GM18951 (cell line): ENCODE measurements around the gene ABCC12.

Source experiments
- POLR2A ChIP-seq: IDR thresholded peaks from 4 replicates; pipeline ENCODE4 v1.6.1; 2011; ENCODE audit warnings: mild to moderate bottlenecking; ENCODE audit not compliant: insufficient read length, insufficient read depth; ENCODE audit errors: extremely low read depth
- in situ Hi-C: fragments of 300-500 bp; cut with MboI; formaldehyde crosslinking; loops from one replicate; pipeline ENCODE4 v1.12.0; 2022; ENCODE audit warnings: low sequenced_read_pairs, mixed read lengths, inconsistent platforms; ENCODE audit not compliant: unreplicated experiment

The ABCC12 gene

DNA sequence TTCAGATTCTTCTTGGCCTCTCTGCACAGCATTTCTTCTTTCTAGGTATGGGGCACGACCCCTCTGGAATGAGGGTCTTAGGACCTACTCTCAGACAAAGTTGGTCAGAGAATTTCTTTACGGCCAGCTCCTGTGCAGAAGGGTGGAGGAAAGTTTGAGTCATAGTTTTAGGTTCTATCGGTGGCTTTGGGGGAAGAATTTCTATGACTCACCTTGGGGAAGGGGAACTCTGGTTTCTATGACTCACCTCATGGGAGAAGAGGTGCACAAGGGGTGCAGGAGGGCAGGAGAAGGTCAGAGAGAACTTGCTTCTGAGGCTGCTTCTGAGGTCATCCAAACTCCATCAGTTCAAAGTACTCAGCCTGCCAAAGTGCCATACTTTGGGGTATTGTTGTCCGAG is 2.5 kb upstream of the ABCC12 start:
- TF ChIP-seq POLR2A: no peak
- in situ Hi-C loops: no loop called here

DNA sequence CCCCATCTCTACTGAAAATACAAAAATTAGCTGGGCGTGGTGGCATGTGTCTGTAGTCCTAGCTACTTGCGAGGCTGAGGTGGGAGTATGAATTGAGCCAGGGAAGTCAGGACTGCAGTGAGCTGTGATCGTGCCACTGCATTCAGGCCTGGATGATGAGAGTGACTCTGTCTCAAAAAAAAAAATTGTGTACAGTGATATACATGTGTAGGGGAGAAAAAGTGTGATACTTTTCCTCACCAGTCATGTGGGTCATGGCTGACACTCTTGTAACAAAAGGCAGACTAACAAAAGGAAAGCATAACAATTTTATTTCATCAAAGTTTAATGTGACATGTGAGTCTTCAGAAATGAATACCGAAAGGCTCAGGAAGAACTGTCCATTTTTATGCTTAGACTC is 2.0 kb upstream of the ABCC12 start:
- no peak for TF ChIP-seq POLR2A
- in situ Hi-C loops: no loop called here

DNA sequence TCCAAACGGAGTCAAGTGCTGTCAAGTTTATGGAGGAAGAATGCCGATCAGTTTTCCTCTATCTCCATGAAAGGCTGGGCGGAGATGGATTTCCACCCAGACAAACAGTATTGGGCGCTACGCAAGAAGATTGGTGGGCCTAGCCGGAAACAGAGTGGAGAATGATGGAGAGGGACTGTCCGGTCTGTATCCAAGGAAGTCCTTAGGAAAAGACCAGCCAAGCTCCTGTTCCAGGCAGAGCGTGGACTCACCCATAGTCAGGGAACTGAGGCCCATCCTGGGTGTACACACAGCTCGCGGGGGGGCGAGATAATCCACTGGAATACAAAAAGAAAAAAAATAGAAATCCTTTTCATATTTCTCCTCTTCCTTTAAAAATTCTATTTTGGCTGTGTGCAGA is 1.5 kb upstream of the ABCC12 start:
- no peak for TF ChIP-seq POLR2A
- in situ Hi-C loops: no loop called here

DNA sequence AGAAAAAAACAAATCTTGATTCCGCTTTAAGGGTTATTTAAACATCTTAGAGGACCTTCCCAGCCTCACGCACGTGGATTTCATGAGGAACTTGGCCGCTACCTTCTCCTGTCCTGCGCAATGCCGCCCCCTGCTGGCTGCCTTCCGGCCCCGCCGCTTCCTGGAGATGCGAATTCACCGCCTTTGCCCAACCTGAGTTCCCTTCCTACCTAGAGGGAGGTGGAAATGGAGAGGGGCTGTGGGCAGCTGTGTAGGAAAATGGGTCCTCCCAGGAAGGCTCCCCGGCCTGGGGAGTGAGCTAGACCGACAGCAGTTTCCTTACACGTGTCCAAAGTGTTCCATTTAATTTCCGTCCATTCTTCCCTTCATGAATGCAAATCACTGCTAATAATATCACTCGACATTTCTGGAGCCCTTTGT is 1.0 kb upstream of the ABCC12 start:
- in situ Hi-C loops: no loop called here
- no peak for TF ChIP-seq POLR2A

DNA sequence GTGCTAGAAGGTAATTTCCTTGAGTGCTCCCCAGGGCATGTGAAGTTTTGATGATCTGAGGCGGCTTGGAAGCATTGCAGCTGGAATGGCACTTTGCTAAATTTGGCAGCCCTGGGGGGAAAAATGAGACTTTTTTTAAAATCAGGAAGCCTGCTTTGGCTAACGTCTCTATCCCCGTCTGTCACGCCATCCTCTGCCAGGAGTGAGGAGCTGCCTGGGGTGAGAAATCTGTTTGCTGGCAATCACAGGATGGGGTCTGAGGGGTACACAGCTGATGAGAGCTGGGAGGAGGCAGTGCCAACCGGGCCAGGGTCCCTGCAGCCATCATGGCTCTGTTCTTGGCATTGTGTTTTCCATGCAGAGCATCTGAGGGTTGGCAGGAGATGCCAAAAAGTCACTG is 2.0 kb downstream of the ABCC12 start:
- in situ Hi-C loops: no loop called here
- TF ChIP-seq POLR2A: no peak

DNA sequence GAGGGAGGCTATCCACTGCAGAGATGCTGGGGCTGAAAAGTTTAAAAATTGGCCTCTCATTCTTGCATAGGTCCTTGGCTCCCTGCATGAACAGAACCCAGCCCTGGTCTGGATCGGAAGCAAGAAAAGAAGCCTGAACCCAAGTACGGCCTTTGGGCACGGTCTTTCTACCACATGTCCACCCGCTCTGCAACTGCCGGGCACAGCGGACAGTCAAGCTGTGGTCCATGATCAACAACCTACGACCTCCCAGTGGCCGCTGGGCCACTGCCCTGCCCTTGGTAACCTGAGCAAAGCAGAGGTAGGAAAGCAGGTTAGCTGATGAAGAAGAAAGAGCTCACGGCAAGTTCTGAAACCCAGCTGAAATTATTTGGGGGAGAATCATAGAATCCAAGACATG is 3.6 kb downstream of the ABCC12 start:
- in situ Hi-C loops: no loop called here
- no peak for TF ChIP-seq POLR2A

DNA sequence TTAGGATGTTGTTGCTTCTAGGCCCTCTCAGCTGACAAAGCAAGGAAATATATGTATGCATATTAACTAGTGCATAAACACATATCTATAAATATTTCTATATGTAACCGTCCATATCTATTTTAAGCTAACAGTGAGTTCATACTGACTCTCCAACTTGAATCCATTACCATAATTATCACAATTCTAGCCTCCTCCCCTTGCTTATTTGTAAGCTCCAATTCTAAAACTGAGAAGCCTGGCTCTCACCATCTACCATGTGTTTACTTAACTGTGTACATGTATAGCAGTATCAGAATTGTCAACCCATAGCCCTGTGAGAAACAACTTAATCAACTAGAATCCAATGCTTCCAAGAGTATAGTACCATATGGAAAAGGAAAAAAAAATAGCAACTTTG is 5.1 kb downstream of the ABCC12 start:
- no peak for TF ChIP-seq POLR2A
- in situ Hi-C loops: no loop called here

DNA sequence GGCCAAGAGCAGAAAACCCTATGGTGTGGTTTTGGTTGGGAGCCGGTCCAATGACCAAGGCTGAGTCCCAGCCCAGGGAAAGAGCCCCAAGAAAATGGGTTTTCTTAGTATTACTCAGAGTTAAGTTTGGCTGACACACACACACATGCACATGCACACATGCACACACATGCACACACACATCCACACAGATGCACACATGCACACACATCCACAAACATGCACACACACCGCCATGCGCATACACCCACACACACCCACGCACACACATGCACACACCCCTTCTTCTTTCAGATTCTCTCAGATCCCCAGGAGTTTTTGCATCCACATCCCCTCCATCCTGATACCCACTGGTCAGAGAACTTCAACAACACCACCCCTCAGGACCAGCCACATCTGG is 9.1 kb downstream of the ABCC12 start:
- TF ChIP-seq POLR2A: no peak
- in situ Hi-C loops: no loop called here

DNA sequence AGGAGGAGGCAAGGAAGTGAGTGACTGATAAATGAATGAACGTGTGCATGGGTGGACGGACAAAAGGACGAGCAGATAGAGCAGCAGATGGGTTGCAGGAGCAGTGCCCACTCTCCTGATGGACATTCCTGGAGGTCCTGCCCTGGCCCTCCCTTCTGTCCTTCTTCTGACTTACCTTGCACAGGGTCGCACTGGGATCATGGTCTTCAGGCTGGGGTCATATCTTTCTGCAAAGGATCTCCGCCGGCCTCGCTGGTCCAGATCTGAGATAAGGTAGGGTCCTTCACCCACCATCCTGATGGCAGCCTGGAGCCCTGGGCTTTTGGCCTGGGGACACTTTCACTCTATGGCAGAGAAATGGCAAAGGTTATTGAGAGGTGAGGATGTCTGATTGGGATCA is 9.7 kb downstream of the ABCC12 start:
- in situ Hi-C loops: no loop called here
- TF ChIP-seq POLR2A: no peak

DNA sequence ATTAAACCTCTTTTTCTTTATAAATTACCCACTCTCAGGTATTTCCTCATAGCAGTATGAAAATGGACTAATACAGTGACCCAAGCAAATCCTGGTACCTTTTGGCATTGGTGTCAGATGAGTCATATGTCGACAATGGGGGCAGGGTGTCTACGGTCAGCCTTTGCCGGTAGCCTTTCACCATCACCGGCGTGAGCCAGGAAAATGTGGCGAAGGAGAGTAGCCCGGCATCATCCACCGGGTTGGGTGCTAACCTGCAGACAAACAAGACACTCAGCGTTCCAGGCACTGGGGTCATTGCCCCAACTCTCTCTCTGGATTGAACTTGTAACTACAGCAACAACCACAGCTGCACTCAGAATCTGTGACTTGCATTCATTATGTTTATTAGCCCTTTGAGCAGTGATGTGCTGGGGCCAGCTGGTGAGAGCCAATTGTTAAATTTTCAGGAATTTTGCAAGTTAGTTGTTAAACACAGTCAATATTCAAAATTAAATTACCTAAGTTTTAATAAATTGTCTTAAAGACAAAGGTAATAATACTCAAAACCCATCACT is 11.9 kb downstream of the ABCC12 start:
- no peak for TF ChIP-seq POLR2A
- in situ Hi-C loops: no loop called here

DNA sequence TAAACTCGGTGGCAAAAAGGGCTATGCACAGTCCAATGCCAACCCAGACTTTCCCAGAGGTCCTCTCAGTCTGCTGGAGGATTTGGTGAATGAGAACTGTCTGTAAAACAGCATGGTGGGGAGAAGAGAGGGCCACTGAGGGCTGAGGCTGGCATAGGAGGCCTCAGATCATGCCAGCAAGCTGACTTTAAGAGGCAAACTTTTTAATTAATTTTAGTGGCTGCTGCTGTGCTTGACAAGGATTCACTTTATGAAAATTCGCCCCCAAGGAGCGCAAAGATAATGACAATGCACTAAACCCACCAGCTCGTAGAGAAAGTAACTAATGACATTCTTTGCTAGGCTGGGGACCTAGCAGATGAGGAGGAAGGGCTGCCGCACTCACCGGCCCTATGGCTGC is 15.0 kb downstream of the ABCC12 start:
- no peak for TF ChIP-seq POLR2A
- in situ Hi-C loops: no loop called here

DNA sequence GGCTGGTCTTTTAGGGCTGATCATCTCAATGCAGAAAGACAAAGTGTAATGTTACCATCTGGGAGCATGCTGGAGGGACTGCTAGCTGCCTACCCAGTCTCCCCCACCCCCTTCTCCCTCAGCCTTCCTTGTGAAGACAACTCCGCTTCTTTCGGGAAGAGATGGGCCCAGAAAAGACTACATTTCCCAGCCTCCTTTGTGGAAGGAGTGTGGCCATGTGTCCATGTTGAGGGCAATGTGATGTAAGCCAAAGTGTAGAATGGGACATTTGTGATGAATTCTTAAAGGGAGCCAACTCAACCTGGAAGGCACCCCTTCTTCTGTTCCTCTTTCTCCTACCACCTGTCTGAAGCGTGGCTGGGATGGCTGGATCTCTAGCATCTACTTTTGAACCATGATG is 16.3 kb downstream of the ABCC12 start:
- in situ Hi-C loops: no loop called here
- TF ChIP-seq POLR2A: no peak

DNA sequence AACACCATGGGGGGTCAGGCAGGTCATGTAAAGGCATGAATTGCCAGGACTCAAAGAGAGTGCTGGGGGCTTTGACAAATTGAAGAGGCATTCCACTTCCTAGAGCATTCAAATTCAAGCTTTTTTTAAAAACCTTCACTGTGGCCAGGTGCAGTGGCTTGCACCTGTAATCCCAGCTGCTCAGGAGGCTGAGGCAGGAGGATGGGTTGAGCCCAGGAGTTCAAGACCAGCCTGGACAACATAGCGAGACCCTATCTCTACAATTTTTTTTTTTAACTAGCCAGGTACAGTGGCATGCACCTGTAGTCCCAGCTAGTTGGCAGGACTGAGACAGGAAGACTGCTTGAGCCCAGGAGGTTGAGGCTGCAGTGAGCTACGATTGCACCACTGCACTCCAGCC is 17.2 kb downstream of the ABCC12 start:
- in situ Hi-C loops: no loop called here
- no peak for TF ChIP-seq POLR2A

DNA sequence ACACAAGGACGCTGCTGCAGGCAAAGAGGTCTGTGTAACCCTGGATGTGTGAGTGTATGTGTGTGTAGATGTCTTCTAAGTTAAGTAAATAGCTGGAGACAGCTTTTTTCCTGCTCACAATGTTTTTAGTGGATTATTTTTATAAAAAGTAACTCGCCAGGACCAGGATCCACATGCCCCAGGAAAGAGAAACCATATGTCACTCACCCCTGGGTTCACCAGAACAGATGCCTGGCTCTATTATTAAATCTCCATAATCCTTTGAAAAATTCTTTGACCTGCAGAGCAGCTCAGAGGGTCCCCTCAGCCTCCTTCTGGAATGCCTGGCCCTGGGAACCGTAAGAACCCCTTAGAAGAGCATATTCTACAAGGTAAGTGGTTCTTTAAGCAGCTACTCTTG is 18.0 kb downstream of the ABCC12 start:
- TF ChIP-seq POLR2A: no peak
- in situ Hi-C loops: no loop called here

DNA sequence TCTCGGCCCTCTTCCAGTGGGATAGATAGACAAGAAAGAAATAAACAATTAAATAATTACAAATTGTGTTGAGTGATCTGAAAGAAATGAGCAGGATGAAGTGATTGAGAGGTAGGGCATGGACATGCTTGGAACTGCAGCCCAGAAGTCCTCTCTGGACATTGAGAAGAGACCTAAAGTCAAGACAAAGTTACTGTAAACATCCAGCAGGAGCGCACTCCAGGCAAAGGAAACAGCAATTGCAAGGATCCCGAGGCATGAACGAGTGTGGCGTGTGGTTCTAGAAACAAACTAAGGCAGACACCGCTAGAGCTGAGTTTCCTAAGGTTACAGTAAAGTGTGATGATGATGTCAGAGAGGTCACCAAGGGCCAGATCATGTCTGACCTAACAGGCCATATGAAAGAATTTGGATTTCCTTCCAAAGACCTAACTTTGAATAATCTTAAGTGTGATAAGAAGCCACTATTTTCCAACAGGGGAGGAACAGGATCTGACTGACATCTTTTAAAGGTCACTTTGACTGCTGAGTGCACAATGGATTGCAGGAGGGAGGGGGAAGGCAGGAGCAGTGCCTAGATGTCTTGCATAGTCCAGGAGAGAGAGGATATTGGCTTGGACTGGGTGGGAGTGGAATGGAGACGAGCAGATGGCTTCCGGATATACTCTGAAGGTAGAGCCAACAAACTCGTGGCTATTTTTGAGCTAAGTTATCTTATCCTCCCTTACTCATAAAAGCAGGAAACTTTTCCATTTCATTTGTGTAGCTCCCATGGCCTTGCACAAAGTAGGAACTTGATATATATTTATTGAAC is 19.0 kb downstream of the ABCC12 start:
- in situ Hi-C loops: no loop called here
- no peak for TF ChIP-seq POLR2A
